HG03342 (cell line): ENCODE results near the gene SLC41A3.

ENCODE experiments used
- ATAC-seq: cut with Tn5 transposase; IDR thresholded peaks from one replicate; pipeline ENCODE4 v1.9.1; 2021; ENCODE audit warnings: mild to moderate bottlenecking, moderate library complexity; ENCODE audit not compliant: unreplicated experiment

The SLC41A3 gene

DNA sequence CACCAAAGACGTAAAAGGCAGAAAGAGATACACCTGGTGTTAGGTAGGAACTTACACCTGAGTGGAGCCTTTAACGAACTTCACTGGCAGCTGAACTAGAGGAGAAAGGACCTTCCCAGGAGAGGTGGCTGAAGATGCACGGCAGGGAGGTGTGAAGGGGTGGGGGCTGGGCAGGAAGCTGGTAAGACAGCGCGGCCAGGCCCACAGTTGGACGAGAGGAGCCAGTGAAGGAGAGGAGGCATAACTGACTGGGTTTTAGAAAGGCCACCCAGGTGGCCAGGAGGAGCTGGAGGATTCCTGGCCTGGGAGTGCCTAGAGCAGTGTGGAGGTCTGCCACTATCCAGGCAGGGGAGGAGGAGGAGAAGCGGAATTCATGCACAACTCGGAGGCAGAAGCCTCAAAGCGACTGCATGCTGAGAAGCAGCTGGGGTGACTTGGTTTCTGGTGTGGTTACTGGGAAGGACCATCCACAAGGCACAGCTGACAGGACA is 51.9 kb downstream of the SLC41A3 start:
- ATAC-seq, result no peak

DNA sequence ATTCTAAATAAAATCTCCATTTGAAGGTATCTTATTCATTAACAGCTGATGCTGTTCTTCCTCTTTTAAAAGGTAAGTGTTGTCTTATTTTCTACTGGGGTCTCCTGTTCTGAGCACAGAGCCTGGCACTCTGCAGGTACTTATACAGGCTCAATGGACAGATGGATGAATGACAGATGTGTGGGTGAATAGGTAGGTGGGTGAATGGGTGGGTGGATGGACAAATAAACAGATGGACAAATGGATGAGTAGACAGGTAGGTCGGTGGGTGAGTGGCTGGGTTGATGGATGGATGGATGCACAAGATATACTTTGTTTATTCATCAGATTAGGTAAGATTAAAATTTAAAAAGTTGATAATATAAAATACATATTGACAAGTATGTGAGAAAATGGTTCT is 53.5 kb downstream of the SLC41A3 start:
- no peak for ATAC-seq

DNA sequence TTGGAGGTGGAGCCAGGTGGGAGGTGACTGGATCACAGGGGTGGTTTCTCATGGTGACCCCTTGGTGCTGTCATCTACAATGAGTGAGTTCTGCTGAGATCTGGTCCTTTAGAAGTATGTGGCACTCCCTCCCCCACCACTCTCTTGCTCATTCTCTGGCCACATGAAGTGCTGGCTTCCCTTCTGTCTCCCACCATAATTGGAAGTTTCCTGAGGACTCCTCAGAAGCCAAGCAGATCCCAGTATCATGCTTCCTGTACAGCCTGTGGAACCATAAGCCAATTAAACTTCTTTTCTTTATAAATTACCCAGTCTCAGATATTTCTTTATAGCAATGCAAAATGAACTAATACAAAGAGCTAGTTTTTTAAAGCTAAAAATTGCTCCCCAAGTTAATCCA is 54.7 kb downstream of the SLC41A3 start:
- ATAC-seq, result no peak

DNA sequence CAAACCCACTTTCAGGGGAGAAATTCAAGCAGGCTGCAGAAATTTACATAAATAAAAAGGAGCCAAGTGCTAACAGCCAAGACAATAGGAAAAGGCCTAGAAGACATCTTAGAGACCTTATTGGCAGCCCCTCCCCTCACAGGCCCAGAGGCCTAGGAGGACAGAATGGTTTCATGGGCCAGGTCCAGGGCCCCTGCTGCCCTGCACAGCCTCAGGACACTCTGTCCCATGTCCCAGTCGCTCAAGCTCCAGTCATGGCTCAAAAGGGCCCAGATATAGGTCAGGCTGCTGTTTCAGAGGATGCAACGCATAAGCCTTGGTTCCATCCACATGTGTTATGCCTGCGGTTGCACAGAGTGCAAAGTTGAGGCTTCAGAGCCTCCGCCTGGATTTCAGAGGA is 55.8 kb downstream of the SLC41A3 start:
- no peak for ATAC-seq

DNA sequence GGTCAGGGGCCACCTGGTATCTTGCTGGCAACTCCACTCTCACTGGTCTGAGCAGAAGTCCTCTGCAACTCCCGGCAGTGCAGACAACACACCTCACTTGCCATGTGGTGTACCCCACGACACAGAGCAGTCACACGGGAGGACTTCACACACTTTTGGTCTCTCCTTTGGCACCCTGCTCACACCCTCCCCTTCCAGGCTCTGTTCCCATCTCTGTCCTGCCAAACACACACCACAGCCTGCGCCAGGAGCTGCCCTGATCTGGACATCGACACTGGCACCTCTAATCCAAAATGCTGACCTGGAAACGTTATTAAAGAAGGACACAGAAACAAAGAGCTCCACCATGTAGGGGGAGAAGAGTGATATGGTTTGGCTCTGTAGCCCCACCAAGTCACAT is 57.2 kb downstream of the SLC41A3 start:
- ATAC-seq, result no peak

DNA sequence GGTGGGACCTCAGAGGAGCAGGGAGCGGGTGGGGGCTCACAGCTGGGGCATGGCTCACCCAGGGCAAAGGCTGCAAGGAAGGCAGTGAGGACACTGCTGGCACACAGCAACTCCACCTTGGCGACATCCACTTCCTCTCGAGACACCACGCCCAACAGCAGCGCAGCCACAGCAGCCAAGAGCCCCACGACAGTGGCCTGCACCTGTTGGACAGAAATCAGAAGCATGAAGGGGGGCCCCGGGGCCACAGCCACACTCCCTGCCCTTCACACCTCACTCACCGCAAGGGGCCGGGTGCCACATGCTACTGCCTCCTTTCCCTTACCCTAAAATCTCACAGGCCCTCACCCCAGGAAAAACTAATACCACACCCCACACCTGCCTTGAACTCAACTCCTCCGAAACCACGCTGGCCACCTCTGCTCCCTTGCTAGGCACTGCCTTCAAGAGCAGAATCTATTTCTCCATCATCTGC is 57.6 kb downstream of the SLC41A3 start:
- ATAC-seq, result no peak

DNA sequence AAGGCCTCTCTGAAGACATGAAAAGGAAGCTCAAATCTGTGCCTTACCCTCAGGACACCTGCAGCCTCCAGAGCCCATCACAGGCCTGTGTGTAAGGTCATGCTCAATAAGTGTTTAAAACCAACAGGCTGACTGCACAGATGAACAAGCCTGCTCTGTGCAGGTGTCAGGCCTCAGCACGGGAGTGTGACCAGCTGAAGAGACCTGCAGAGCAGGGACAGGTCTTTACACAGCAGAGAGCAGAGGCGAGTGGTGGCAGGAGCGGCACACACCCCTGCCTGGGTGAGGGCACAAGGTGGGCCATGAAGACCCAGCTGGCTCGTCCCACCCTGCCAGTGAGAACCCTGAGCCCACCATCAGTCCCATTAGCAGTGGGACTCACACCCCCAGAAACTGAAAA is 58.1 kb downstream of the SLC41A3 start:
- ATAC-seq, result no peak

DNA sequence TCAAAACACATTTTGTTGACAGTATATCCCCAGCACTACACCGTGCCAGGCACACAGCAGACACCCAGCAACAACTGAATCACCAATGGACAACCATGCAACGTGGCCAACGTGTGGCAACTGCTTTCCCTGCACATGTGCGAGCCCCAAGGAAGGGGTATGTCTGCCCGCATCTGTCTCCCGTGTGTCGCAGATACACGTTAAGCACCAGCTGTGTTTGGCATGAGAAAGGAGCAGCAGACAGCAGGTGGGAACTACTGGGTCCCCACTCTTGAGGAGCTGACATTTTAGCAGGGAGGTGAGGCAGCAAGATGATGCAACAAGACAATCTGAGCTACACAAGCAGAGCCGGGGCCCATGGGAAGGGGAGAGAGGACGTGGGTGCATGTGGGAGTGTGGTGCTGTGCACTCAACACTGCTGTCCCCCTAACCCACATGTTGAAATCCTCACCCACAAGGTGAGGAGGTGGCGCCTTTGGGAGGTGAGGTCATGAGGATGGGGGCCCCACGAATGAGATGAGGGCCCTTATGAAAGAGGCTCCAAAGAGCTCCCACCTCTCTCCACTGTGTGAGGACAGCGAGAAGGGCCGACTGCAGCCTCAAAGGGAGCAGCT is 58.7 kb downstream of the SLC41A3 start:
- ATAC-seq, result no peak

DNA sequence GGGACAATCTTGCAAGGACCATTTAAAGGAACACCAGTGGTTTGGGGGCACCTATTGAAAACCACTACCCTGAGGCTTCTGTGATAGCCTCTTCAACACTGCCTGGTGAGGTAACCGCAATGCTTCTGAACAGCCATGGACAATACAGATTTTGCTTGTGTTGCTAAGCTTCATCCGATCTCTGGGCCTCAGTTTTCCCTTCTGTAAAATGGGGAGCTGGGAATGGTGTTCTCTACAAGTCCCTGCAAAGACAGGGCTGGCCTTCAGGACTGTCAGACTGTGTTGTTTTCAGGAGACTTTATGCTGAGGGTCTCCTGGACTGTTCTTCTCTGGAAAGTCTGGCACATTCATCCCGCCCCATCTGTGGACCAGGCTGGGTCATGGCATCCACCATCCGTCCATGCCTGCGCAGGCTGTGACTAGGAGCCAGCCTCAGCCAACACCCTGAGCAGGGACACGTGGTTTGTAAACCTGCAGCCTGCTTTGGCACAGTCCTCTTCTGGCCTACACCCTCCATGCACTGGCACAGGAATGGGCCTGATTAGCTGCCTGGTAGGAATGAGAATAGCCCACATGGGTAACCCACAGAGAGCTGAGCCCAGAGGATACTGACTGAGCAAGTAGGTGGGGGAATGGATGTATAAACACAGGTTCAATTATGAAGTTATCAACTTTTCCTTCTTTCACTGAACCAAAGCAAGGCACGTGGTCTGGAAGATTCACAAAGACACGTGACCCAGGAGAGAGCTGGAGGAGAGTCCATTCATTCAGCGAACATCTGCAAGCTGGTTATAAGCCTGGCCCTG is 59.7 kb downstream of the SLC41A3 start:
- ATAC-seq, result no peak

DNA sequence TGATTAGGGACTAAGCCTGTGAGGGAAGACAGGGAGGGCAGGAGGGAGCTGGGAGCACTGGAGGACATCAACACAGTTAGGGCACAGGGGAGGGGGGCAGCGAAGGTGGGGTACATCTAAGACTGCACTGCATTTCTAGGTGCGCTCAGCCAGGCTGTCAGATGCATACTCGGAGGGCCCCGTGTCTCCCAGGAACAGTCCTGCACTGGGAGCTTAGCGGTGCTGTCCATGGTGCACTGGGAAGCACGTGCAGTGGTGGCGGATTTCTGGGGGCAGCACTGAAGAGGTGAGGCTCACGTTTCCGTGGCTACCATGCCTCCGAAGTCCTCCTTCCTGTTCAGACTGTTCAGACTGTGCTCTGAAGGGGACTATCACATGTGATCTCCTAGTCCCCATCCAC is 60.5 kb downstream of the SLC41A3 start:
- ATAC-seq, result no peak

DNA sequence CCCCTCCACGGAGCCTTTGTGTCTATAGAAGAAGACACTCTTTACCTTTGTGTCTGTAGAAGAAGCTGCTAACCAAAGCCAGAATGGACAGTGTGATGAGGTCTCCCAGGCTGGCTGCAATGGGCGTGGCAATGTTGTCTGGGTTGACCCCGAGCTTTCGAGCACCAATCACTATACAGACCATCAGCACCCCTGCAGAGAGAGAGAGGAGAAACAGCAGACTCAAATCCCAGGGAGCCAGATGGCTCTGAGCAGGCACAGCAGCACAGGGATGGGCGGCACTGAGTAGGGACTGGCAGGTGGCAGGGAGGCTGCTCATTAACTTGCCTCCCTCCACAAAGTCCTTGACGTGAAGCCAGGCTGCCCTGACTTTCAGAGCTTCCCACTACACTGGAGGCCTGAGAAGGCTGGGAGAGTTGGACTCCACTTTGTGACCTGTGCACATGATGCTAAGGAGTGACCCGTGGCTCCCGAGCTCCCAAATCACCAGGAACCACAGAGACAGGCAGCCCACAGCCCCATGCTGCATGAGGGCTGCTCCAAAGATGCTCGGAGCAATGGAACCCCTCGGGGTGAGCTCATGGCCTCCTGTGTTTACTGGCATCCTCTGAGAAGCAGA is 61.1 kb downstream of the SLC41A3 start:
- ATAC-seq, result no peak

DNA sequence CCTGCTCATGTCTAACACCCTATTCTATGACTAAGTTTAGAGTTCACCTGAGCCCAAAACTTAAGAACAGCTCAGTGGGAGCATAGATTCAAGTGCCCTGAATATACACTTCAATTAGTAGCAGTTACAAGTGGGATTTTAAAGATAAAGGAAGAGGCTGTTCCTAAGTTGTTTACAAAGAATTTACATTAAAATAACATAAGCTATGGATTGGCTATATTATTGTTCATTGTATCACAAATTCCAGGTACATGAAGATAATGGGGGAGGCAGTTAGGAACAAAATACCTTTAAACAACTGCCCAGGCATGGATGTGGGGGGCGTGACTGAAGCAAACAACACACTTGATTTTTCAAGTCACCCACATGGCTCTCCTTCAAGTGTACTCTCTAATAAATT is 62.2 kb downstream of the SLC41A3 start:
- no peak for ATAC-seq

DNA sequence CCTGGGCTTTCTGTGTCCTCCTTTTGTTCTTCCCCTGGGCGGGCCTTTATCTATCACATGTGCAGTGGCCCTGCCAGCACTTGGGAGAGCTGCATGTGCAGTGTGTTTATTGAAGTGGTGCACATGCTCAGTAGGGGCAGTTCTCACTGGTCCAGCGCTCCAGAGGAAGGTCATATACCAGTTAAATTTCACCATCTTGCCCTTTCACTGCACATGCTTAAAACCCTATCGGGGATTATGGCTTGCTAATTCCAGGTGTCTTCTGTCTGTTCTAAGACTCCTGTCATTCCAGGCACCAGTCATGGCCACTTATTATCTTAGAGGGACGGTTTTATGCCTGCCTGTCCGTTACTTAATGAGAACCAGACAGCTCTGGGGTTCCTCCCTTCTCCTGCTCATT is 62.7 kb downstream of the SLC41A3 start:
- no peak for ATAC-seq

DNA sequence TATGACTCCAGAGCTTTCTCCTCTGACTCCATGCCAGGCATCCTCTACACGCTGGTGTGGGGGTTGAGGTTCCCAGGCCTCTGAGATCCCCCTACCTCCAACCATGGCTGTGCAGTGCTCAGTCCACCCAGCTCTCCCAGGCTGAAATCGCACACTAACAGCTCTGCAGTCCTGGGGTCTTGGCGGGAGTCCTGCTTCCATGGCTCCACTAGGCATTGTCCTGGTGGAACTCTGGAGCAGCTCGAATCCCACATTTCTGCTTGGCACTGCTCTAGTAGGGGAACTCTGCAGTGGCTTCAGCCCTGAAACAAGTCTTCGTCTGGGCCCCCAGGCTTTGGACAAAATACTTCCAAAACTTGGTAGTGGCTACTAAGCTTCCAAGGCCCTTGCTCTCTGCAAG is 64.2 kb downstream of the SLC41A3 start:
- no peak for ATAC-seq

DNA sequence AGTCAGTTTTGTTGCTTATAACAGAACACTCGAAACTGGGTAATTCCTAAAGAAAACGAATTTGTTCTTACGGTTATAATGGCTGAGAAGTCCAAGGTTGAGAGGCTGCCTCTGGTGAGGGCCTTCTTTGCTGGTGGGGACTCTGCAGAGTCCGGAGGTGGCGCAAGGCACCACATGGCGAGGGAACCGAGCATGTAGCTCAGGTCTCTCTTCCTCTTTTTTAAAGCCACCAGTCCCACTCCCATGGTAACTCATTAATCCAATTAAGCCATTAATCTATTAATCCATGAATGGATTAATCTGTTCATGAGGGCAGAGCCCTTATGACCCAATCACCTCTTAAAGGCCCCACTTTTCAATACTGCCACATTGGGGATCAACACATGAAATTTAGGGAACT is 64.9 kb downstream of the SLC41A3 start:
- ATAC-seq, result no peak

DNA sequence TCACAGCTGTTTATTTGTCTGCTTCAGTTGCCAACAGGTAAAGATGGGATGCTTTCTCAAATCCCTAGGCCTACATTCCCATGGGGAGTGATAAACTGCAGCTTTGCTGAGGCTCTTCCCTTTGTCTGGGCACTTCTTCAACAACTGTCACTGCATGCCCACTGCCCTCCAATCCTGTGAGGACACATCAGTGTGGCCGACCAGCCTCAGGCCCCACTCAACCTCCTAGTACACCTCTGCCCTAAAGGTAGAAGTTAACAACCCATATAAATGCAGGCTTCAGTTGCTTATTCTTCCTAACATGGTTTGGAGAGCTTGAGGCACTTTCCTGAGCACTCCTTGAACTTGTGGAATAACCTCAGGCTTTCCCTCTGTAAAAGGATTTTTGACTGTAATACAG is 65.4 kb downstream of the SLC41A3 start:
- ATAC-seq, result no peak

DNA sequence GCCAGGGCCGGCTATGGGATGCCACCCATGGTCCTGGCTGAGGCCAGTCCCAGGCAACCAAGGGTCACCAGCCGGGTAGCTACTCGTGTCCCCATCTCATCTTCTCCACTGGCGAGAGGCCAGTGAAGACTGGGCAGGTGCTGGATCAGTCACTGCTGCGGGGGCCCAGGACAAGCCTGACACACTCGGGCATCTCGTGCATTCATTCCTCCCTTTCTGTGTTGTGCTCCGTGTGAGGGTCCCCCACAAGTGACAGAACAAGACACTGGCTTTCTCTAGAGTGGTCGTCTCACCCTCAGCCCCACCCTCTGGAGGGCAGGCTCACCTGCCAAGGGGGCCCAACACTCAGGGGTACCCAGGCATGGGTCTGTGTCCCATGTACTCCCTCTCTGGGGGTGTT is 66.6 kb downstream of the SLC41A3 start:
- no peak for ATAC-seq

DNA sequence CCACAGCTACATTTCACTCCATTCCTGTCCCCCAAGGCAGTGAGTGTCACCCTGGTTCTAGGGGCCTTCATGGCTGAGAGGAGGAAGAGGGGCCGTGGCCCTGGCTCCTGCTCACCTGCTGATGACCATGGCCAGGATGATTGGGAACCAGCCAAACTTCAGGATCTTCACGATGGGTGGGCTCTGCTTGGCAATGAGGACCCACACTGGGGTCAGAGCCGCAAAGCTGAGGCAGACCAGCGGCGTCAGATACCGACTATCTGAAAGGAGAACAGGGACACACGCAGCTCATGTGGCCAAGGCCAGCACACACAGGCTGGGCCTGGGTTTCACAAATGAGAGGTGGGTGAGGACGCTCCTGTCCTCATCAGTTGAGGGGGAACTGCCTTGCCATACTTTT is 67.3 kb downstream of the SLC41A3 start:
- ATAC-seq, result no peak

DNA sequence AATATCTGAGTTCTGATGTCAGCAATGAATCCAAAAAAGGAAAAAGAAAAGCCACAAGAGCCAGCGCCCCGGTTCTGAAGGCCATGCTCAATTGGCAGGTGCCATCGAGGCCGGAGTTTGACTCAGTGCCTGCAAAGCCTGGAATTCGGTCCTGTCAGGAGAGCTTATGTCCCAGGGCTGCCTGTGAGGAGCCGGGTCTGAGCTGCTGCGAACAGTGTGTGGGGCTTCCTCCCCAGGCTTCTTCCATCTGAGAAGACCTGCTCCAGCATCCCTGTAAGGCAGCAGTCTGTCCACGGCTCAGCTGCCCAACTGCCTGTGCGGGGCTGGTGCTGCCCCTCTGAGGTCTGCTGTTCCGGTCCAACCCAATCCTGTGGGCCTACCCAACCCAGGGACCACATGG is 68.8 kb downstream of the SLC41A3 start:
- no peak for ATAC-seq

DNA sequence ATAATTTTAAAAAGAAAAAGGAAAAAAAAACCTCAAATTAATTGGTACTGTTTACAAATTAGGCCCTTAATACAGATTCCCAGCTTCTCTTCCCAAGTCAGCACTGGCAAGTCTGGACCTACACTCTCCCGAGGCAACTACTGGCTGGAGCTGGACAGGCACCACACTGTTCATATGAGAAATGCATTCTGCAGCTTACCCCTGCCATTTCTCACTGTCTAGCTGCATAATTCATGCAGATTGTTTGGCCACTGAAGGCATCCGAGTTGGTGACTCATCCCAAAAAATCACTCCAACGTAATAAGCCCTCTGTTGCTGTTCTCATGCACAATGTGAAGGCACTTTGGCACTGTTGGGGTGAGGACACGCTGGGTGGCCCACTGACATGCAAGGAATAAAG is 69.7 kb downstream of the SLC41A3 start:
- ATAC-seq, result no peak

DNA sequence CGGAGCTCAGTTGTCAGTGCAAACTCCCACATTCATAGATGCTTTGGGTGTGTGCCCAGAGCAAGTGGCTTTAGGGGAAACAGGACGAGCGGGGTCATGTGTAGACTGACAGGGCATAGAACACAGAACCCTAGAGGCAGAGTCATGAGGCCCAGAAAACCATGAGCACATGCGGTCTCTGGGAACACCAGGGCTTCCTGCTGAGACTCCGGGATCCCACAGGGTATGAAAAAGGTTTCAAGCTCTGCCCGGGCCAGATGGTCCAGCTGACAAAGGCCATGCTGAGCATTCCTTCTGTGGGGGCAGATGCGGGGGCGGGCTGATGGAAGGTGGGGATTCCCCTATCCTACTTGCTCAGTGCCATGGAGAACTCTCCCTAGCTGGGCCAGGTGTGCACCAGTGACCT is 70.2 kb downstream of the SLC41A3 start:
- no peak for ATAC-seq

DNA sequence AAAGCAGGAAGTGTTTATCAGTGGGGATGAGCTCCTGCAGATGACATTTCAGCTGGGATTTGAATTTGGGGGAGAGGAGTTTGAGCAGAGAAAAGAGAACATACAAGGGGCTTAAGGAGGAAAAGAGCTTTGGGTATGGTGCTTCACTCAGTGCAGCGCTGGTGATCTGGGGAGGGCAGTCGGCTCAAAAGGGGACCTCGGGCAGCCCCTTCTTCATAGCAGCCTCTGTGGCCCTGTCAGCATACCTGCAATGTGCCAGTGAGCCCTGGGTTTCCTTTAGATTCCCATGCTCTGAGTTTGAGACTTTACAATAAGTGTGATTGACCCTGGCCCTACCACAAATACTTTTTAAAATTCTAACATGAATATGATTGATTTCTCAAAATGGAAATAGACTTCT is 74.7 kb downstream of the SLC41A3 start:
- ATAC-seq, result no peak
